HG02759 (cell line): ENCODE data around the gene SSBP2.
"Not testable (repeated sequence)": the region's sequence is repeated elsewhere in the genome, so short reads cannot be mapped to it uniquely, and the experiment has no call there.

Source experiments
- ATAC-seq: cut with Tn5 transposase; IDR thresholded peaks from one replicate; pipeline ENCODE4 v1.9.1; 2021; ENCODE audit warnings: mild to moderate bottlenecking, moderate library complexity; ENCODE audit not compliant: unreplicated experiment

SSBP2 gene

GRCh38 chr5:81473395-81473794 is 277.5 kb downstream of the SSBP2 start:
- not testable (repeated sequence) for ATAC-seq

GRCh38 chr5:81469676-81470075 is 281.2 kb downstream of the SSBP2 start:
- ATAC-seq: no peak

- no peak for ATAC-seq
These were observed 300.0 kb downstream of the SSBP2 start for GRCh38 chr5:81450940-81451339.

GRCh38 chr5:81435023-81435422 is 315.9 kb downstream of the SSBP2 start:
- ATAC-seq: no peak

GRCh38 chr5:81429985-81430384 is 320.9 kb downstream of the SSBP2 start:
- ATAC-seq: no peak

- no peak for ATAC-seq
These were observed 321.5 kb downstream of the SSBP2 start for GRCh38 chr5:81429363-81429762.

GRCh38 chr5:81428861-81429260 is 322.0 kb downstream of the SSBP2 start:
- ATAC-seq: no peak

- ATAC-seq: no peak
These were observed 322.5 kb downstream of the SSBP2 start for GRCh38 chr5:81428446-81428845.

- no peak for ATAC-seq
These were observed 323.3 kb downstream of the SSBP2 start for GRCh38 chr5:81427566-81427965.

GRCh38 chr5:81426359-81427030 is 324.4 kb downstream of the SSBP2 start:
- ATAC-seq: no peak

- no peak for ATAC-seq
These were observed 325.3 kb downstream of the SSBP2 start for GRCh38 chr5:81425569-81425968.

- no peak for ATAC-seq
These were observed 326.2 kb downstream of the SSBP2 start for GRCh38 chr5:81424728-81425127.

- no peak for ATAC-seq
These were observed 328.2 kb downstream of the SSBP2 start for GRCh38 chr5:81422671-81423070.

GRCh38 chr5:81420039-81420667 is 330.7 kb downstream of the SSBP2 start:
- no peak for ATAC-seq

- no peak for ATAC-seq
These were observed 332.3 kb downstream of the SSBP2 start for GRCh38 chr5:81418606-81419005.

GRCh38 chr5:81417052-81417451 is 333.8 kb downstream of the SSBP2 start:
- ATAC-seq: no peak

- no peak for ATAC-seq
These were observed 341.0 kb downstream of the SSBP2 start for GRCh38 chr5:81409896-81410295.

- no peak for ATAC-seq
These were observed 341.5 kb downstream of the SSBP2 start for GRCh38 chr5:81409361-81409760.

GRCh38 chr5:81408496-81408895 is 342.4 kb downstream of the SSBP2 start:
- ATAC-seq: no peak

- not testable (repeated sequence) for ATAC-seq
These were observed 343.1 kb downstream of the SSBP2 start for GRCh38 chr5:81407811-81408210.

- no peak for ATAC-seq
These were observed 345.6 kb downstream of the SSBP2 start for GRCh38 chr5:81405126-81405891.
